Measurements from ENCODE around the gene KRTAP10-9.
"Not testable (repeated sequence)": the region's sequence is repeated elsewhere in the genome, so short reads cannot be mapped to it uniquely, and the experiment has no call there.

Gene KRTAP10-9

GRCh38 chr21:44627181-44627822, 409 bp downstream of the KRTAP10-9 start:
- H3K9me3 ChIP-seq (ENCODE audit: control insufficient read depth, low read length), result peaks cover 24% of the 10 kb centered on the region
- not testable (repeated sequence) for H3K27me3 ChIP-seq (replicated peaks; ENCODE audit: control insufficient read depth, insufficient read depth, low read length, poor library complexity, severe bottlenecking); H3K36me3 ChIP-seq (ENCODE audit: control insufficient read depth, insufficient read depth, low read length); H3K4me3 ChIP-seq (ENCODE audit: insufficient read depth, low read depth, low read length, poor library complexity, severe bottlenecking); DNase-seq; H3K27ac ChIP-seq (ENCODE audit: insufficient read depth, low read length, poor library complexity, severe bottlenecking)
- H3K4me1 ChIP-seq (ENCODE audit: control insufficient read depth, insufficient read depth, low read length, poor library complexity, severe bottlenecking), result peaks cover 18% of the 10 kb centered on the region

- Histone ChIP-seq H3K9me3 (ENCODE audit: control insufficient read depth, low read length) (peaks cover 24% of the 10 kb centered on the region), H3K4me1 (ENCODE audit: control insufficient read depth, insufficient read depth, low read length, poor library complexity, severe bottlenecking) (peaks cover 18% of the 10 kb centered on the region)
- H3K27ac ChIP-seq (ENCODE audit: insufficient read depth, low read length, poor library complexity, severe bottlenecking); DNase-seq; H3K36me3 ChIP-seq (ENCODE audit: control insufficient read depth, insufficient read depth, low read length); H3K27me3 ChIP-seq (replicated peaks; ENCODE audit: control insufficient read depth, insufficient read depth, low read length, poor library complexity, severe bottlenecking); H3K4me3 ChIP-seq (ENCODE audit: insufficient read depth, low read depth, low read length, poor library complexity, severe bottlenecking): not testable (repeated sequence)
Measured at GRCh38 chr21:44627831-44628233, 939 bp downstream of the KRTAP10-9 start.

- Histone ChIP-seq H3K27ac (ENCODE audit: insufficient read depth, low read length, poor library complexity, severe bottlenecking) (no peak overlapping the region), H3K4me1 (ENCODE audit: control insufficient read depth, insufficient read depth, low read length, poor library complexity, severe bottlenecking) (peaks cover 18% of the 10 kb centered on the region), H3K27me3 (replicated peaks; ENCODE audit: control insufficient read depth, insufficient read depth, low read length, poor library complexity, severe bottlenecking) (no peaks in the 10 kb centered on the region), H3K4me3 (ENCODE audit: insufficient read depth, low read depth, low read length, poor library complexity, severe bottlenecking) (no peak overlapping the region), H3K9me3 (ENCODE audit: control insufficient read depth, low read length) (peaks cover 24% of the 10 kb centered on the region), H3K36me3 (ENCODE audit: control insufficient read depth, insufficient read depth, low read length) (no peaks in the 10 kb centered on the region)
- DNase-seq, result no peak
Measured at GRCh38 chr21:44628707-44629391, 2.0 kb downstream of the KRTAP10-9 start.

GRCh38 chr21:44630440-44630839, 3.5 kb downstream of the KRTAP10-9 start:
- Histone ChIP-seq H3K36me3 (ENCODE audit: control insufficient read depth, insufficient read depth, low read length) (no peaks in the 10 kb centered on the region), H3K4me3 (ENCODE audit: insufficient read depth, low read depth, low read length, poor library complexity, severe bottlenecking) (no peak overlapping the region), H3K27me3 (replicated peaks; ENCODE audit: control insufficient read depth, insufficient read depth, low read length, poor library complexity, severe bottlenecking) (no peaks in the 10 kb centered on the region), H3K4me1 (ENCODE audit: control insufficient read depth, insufficient read depth, low read length, poor library complexity, severe bottlenecking) (peaks cover 18% of the 10 kb centered on the region), H3K9me3 (ENCODE audit: control insufficient read depth, low read length) (peaks cover 17% of the 10 kb centered on the region), H3K27ac (ENCODE audit: insufficient read depth, low read length, poor library complexity, severe bottlenecking) (no peak overlapping the region)
- DNase-seq, result no peak

- Histone ChIP-seq H3K4me1 (ENCODE audit: control insufficient read depth, insufficient read depth, low read length, poor library complexity, severe bottlenecking) (peaks cover 18% of the 10 kb centered on the region), H3K4me3 (ENCODE audit: insufficient read depth, low read depth, low read length, poor library complexity, severe bottlenecking) (no peak overlapping the region), H3K9me3 (ENCODE audit: control insufficient read depth, low read length) (peaks cover 17% of the 10 kb centered on the region), H3K27ac (ENCODE audit: insufficient read depth, low read length, poor library complexity, severe bottlenecking) (no peak overlapping the region), H3K36me3 (ENCODE audit: control insufficient read depth, insufficient read depth, low read length) (no peaks in the 10 kb centered on the region), H3K27me3 (replicated peaks; ENCODE audit: control insufficient read depth, insufficient read depth, low read length, poor library complexity, severe bottlenecking) (no peaks in the 10 kb centered on the region)
- no peak for DNase-seq
Measured at GRCh38 chr21:44632067-44632466, 5.2 kb downstream of the KRTAP10-9 start.

- no peak overlapping the region for H3K27ac ChIP-seq (ENCODE audit: insufficient read depth, low read length, poor library complexity, severe bottlenecking)
- H3K4me3 ChIP-seq (ENCODE audit: insufficient read depth, low read depth, low read length, poor library complexity, severe bottlenecking), result no peak overlapping the region
Measured at GRCh38 chr21:44636209-44637017, 9.5 kb downstream of the KRTAP10-9 start.

GRCh38 chr21:44637018-44637850, 10.3 kb downstream of the KRTAP10-9 start, which contains the start of gene KRTAP10-10:
Gene KRTAP10-10, plus strand, starts transcription at chr21:44637356. Its CDS starts 62 bp downstream, at chr21:44637418.
- Histone ChIP-seq H3K27ac (ENCODE audit: insufficient read depth, low read length, poor library complexity, severe bottlenecking) (no peak within 1 kb of the TSS), H3K4me3 (ENCODE audit: insufficient read depth, low read depth, low read length, poor library complexity, severe bottlenecking) (no peak within 1 kb of the TSS), H3K4me1 (ENCODE audit: control insufficient read depth, insufficient read depth, low read length, poor library complexity, severe bottlenecking) (no peaks in the 10 kb centered on the region), H3K9me3 (ENCODE audit: control insufficient read depth, low read length) (no peaks in the 10 kb centered on the region), H3K27me3 (replicated peaks; ENCODE audit: control insufficient read depth, insufficient read depth, low read length, poor library complexity, severe bottlenecking) (no peaks in the 10 kb centered on the region), H3K36me3 (ENCODE audit: control insufficient read depth, insufficient read depth, low read length) (no peaks in the 10 kb centered on the region)
- DNase-seq, result no peak

More at GRCh38 chr21:44636209-44637017, 9.5 kb downstream of the KRTAP10-9 start:
- no peak for DNase-seq
- Histone ChIP-seq H3K9me3 (ENCODE audit: control insufficient read depth, low read length) (peaks cover 4% of the 10 kb centered on the region), H3K36me3 (ENCODE audit: control insufficient read depth, insufficient read depth, low read length) (no peaks in the 10 kb centered on the region), H3K27me3 (replicated peaks; ENCODE audit: control insufficient read depth, insufficient read depth, low read length, poor library complexity, severe bottlenecking) (no peaks in the 10 kb centered on the region), H3K4me1 (ENCODE audit: control insufficient read depth, insufficient read depth, low read length, poor library complexity, severe bottlenecking) (no peaks in the 10 kb centered on the region)

GRCh38 chr21:44637851-44638348, 11.0 kb downstream of the KRTAP10-9 start:
- H3K4me1 ChIP-seq (ENCODE audit: control insufficient read depth, insufficient read depth, low read length, poor library complexity, severe bottlenecking); H3K9me3 ChIP-seq (ENCODE audit: control insufficient read depth, low read length); H3K27ac ChIP-seq (ENCODE audit: insufficient read depth, low read length, poor library complexity, severe bottlenecking); H3K4me3 ChIP-seq (ENCODE audit: insufficient read depth, low read depth, low read length, poor library complexity, severe bottlenecking); DNase-seq; H3K27me3 ChIP-seq (replicated peaks; ENCODE audit: control insufficient read depth, insufficient read depth, low read length, poor library complexity, severe bottlenecking); H3K36me3 ChIP-seq (ENCODE audit: control insufficient read depth, insufficient read depth, low read length): not testable (repeated sequence)

- not testable (repeated sequence) for H3K9me3 ChIP-seq (ENCODE audit: control insufficient read depth, low read length); H3K4me1 ChIP-seq (ENCODE audit: control insufficient read depth, insufficient read depth, low read length, poor library complexity, severe bottlenecking); H3K36me3 ChIP-seq (ENCODE audit: control insufficient read depth, insufficient read depth, low read length); H3K27me3 ChIP-seq (replicated peaks; ENCODE audit: control insufficient read depth, insufficient read depth, low read length, poor library complexity, severe bottlenecking); DNase-seq; H3K4me3 ChIP-seq (ENCODE audit: insufficient read depth, low read depth, low read length, poor library complexity, severe bottlenecking); H3K27ac ChIP-seq (ENCODE audit: insufficient read depth, low read length, poor library complexity, severe bottlenecking)
Measured at GRCh38 chr21:44638506-44639330, 11.8 kb downstream of the KRTAP10-9 start.

All from effector memory CD4-positive, alpha-beta T cell (primary cell).